HepG2 (cell line): ENCODE measurements around the gene ATP6V0D1. TPM values are rescaled to one million over a fixed set of nuclear protein-coding genes. Genes with fewer than 3 reads are reported as not detected.

Experiments
- ARNT ChIP-seq: fragments of 450-650 bp; IDR thresholded peaks from 2 replicates; pipeline ENCODE4 v1.6.1; 2017
- GATA4 ChIP-seq: sonication (generic); IDR thresholded peaks from 2 replicates; pipeline ENCODE4 v1.6.1; 2016; ENCODE audit warnings: antibody characterized with exemption, low read depth, borderline replicate concordance
- GMEB1 ChIP-seq: sonication (generic); formaldehyde crosslinking; IDR thresholded peaks from 2 replicates; pipeline ENCODE4 v1.5.1; 2020; ENCODE audit warnings: missing genetic modification reagents, mild to moderate bottlenecking, borderline replicate concordance
- HMGXB3 ChIP-seq: sonication (generic); formaldehyde crosslinking; IDR thresholded peaks from 2 replicates; pipeline ENCODE4 v1.4.0; 2020; ENCODE audit warnings: missing genetic modification reagents, borderline replicate concordance
- KLF15 ChIP-seq: sonication (generic); formaldehyde crosslinking; IDR thresholded peaks from 2 replicates; pipeline ENCODE4 v1.8.1; 2023; ENCODE audit warnings: borderline replicate concordance, mild to moderate bottlenecking, inconsistent platforms, missing genetic modification reagents, mixed read lengths
- MXD1 ChIP-seq: sonication (generic); formaldehyde crosslinking; IDR thresholded peaks from 2 replicates; pipeline ENCODE4 v1.4.0; 2020; ENCODE audit warnings: mild to moderate bottlenecking, missing genetic modification reagents
- MXI1 ChIP-seq: IDR thresholded peaks from 3 replicates; pipeline ENCODE4 v1.6.1; 2012; ENCODE audit warnings: low read depth, low read length, inconsistent platforms, borderline replicate concordance
- PITX1 ChIP-seq: sonication (generic); formaldehyde crosslinking; IDR thresholded peaks from 2 replicates; pipeline ENCODE4 v1.5.1; 2020; ENCODE audit warnings: mild to moderate bottlenecking, missing genetic modification reagents
- PLRG1 ChIP-seq: fragments of 450-650 bp; conservative IDR thresholded peaks from 2 replicates; pipeline ENCODE4 v1.6.1; 2016
- SALL1 ChIP-seq: sonication (generic); formaldehyde crosslinking; IDR thresholded peaks from 2 replicates; pipeline ENCODE4 v1.8.0; 2022; ENCODE audit warnings: mild to moderate bottlenecking, missing genetic modification reagents
- TARDBP ChIP-seq: sonication (generic); formaldehyde crosslinking; IDR thresholded peaks from 2 replicates; pipeline ENCODE4 v1.8.0; 2022; ENCODE audit warnings: mild to moderate bottlenecking, missing genetic modification reagents
- ZBTB25 ChIP-seq: IDR thresholded peaks from 2 replicates; pipeline ENCODE4 v1.6.1; 2018; ENCODE audit warnings: missing genetic modification reagents
- ZBTB34 ChIP-seq: sonication (generic); formaldehyde crosslinking; IDR thresholded peaks from 2 replicates; pipeline ENCODE4 v1.8.0; 2022; ENCODE audit warnings: mild to moderate bottlenecking, missing genetic modification reagents
- ZBTB7A ChIP-seq: sonication (generic); formaldehyde crosslinking; IDR thresholded peaks from 2 replicates; pipeline ENCODE4 v1.8.0; 2022; ENCODE audit warnings: mild to moderate bottlenecking, missing genetic modification reagents
- ZKSCAN5 ChIP-seq: sonication (generic); formaldehyde crosslinking; IDR thresholded peaks from 2 replicates; pipeline ENCODE4 v1.5.1; 2020; ENCODE audit warnings: mild to moderate bottlenecking, missing genetic modification reagents
- ZNF282 ChIP-seq: fragments of 450-650 bp; IDR thresholded peaks from 2 replicates; pipeline ENCODE4 v1.6.1; 2018; ENCODE audit not compliant: partially characterized antibody
- ZNF30 ChIP-seq: sonication (generic); formaldehyde crosslinking; IDR thresholded peaks from 2 replicates; pipeline ENCODE4 v1.5.0; 2020; ENCODE audit warnings: mild to moderate bottlenecking, missing genetic modification reagents
- ZNF484 ChIP-seq: sonication (generic); formaldehyde crosslinking; IDR thresholded peaks from 2 replicates; pipeline ENCODE4 v1.5.1; 2020; ENCODE audit warnings: mild to moderate bottlenecking, low read depth, missing genetic modification reagents, borderline replicate concordance
- ZNF580 ChIP-seq: IDR thresholded peaks from 2 replicates; pipeline ENCODE4 v1.6.1; 2016; ENCODE audit warnings: low read depth, borderline replicate concordance
- ZNF768 ChIP-seq: sonication (generic); formaldehyde crosslinking; IDR thresholded peaks from 2 replicates; pipeline ENCODE4 v1.4.0; 2020; ENCODE audit warnings: missing genetic modification reagents
- polyA plus RNA-seq, 8 experiments: library from polyadenylated mRNA; depleted of rRNA in 3 of 8; stranded (reverse) in 7 of 8; unstranded in 1 of 8; fragments of >200 nt; fragmentation: Illumina TruSeq in 4 of 8; extraction: Trizol in 4 of 8; gene quantifications; 2 replicates each; pipeline versions ENCODE4 v1.2.1 to v1.2.3, GENCODE V29; 2011 to 2016; ENCODE audit warnings: low read depth in 4 of 8, missing spikeins in 1 of 8, mixed read lengths in 1 of 8; ENCODE audit not compliant: insufficient read depth in 1 of 8
- total RNA-seq, 5 experiments: library from RNA; depleted of rRNA; stranded (reverse); fragments of >200 nt; fragmentation: Illumina TruSeq; extraction: Trizol; gene quantifications; 2 replicates each; pipeline ENCODE4 v1.2.3, GENCODE V29; 2016; ENCODE audit warnings: low read depth in 1 of 5

Gene ATP6V0D1
- total and polyA plus RNA-seq, 2 of the 13 experiments (the other 11 are each of a cell fraction or from before 2014, with no cell fraction given): 51.1 to 61.3 TPM

GRCh38 chr16:67480833-67481560, at the start of gene ATP6V0D1 (continued):
- TF ChIP-seq ZBTB25 (CRISPR knock-in tag) (peak; percentile 98), MXD1 (peak; percentile 64), GATA4 (no peak), ZNF580 (CRISPR knock-in tag) (peak; percentile 89; the same call in 1 of the 2 replicates), TARDBP (CRISPR knock-in tag) (peak; percentile 94), PLRG1 (no peak), ZNF484 (CRISPR knock-in tag) (no peak), GMEB1 (CRISPR knock-in tag) (peak; percentile 98), ZNF30 (CRISPR knock-in tag) (0 out of 2 replicates have a peak, but pooled peaks have one; percentile 35), ZBTB34 (CRISPR knock-in tag) (0 out of 2 replicates have a peak, but pooled peaks have one; percentile 47), HMGXB3 (CRISPR knock-in tag) (0 out of 2 replicates have a peak, but pooled peaks have one; percentile 43), ZKSCAN5 (CRISPR knock-in tag) (no peak), ARNT (no peak), SALL1 (CRISPR knock-in tag) (peak; percentile 88), ZNF282 (no peak), MXI1 (peak; percentile 96; the same call in 2 of the 3 replicates), ZBTB7A (CRISPR knock-in tag) (peak; percentile 90), PITX1 (peak; percentile 14; the same call in 1 of the 2 replicates), ZNF768 (CRISPR knock-in tag) (peak; percentile 63), KLF15 (CRISPR knock-in tag) (no peak; the same call in 1 of the 2 replicates)
